ENCODE results near the gene ZNF750. TPM values are rescaled to one million over a fixed set of nuclear protein-coding genes. Genes with fewer than 3 reads are reported as not detected.

ZNF750 gene
- total RNA-seq, 1 experiment from 2014 or later, result not detected

GRCh38 chr17:82884341-82884969, 44.6 kb upstream of the ZNF750 start:
- no peak for TF ChIP-seq REST (IDR thresholded peaks at IDR 0.05; ENCODE audit: insufficient read depth in 1 of 2, low read depth in 2 of 2, low read length in 1 of 2)
- no peak for TF ChIP-seq TCF7L2 (IDR thresholded peaks at IDR 0.05; ENCODE audit: low read depth, low read length)
- no peak for TF ChIP-seq SIN3A (IDR thresholded peaks at IDR 0.05; ENCODE audit: borderline replicate concordance, insufficient read depth, low read depth, low read length)
- TF ChIP-seq POLR2AphosphoS5 (IDR thresholded peaks at IDR 0.05; ENCODE audit: low read depth, low read length), result no peak
- TF ChIP-seq CTCF (IDR thresholded peaks at IDR 0.05), result no peak
- H3K27ac ChIP-seq (ENCODE audit: low read length), result no peak overlapping the region
- intact Hi-C loops (cut with micrococcal nuclease; ENCODE audit: unreplicated experiment), result no loop called here
- ChIA-PET POLR2A (no interaction called here), CTCF (interaction anchor here (0.5 kb wide), 1 partner anchor 461 kb away, joined by 3 read pairs; no protein-coding TSS in a partner anchor)
- peaks cover 18% of the 10 kb centered on the region for H3K4me1 ChIP-seq (ENCODE audit: control insufficient read depth, insufficient read depth, low read length)
- H3K9me3 ChIP-seq (ENCODE audit: control insufficient read depth, insufficient read depth, low read depth, low read length), result no peaks in the 10 kb centered on the region
- BruUV-seq (replicated peaks), result no TSS peak
- in situ Hi-C loops (cut with HindIII; ENCODE audit: low pct_unique_long_range_greater_than_20kb, low sequenced_read_pairs), result no loop called here
- ATAC-seq (no peak; the same call in 1 of the 2 replicates), DNase-seq (ENCODE audit: low read depth, low spot score) (no peak)
- H3K4me3 ChIP-seq (ENCODE audit: low read depth in 2 of 2, low read length in 2 of 2), result no peak overlapping the region
- no peaks in the 10 kb centered on the region for H3K27me3 ChIP-seq (ENCODE audit: control insufficient read depth, insufficient read depth, low read length)
- no peaks in the 10 kb centered on the region; the same call in 1 of the 2 replicates for H3K36me3 ChIP-seq (ENCODE audit: control insufficient read depth, insufficient read depth, low read length)

- H3K27me3 ChIP-seq (ENCODE audit: control insufficient read depth, insufficient read depth, low read length), result no peaks in the 10 kb centered on the region
- no peaks in the 10 kb centered on the region for H3K9me3 ChIP-seq (ENCODE audit: control insufficient read depth, insufficient read depth, low read depth, low read length)
- no TSS peak for BruUV-seq (replicated peaks)
- DNase-seq (ENCODE audit: low read depth, low spot score) (no peak), ATAC-seq (no peak)
- ChIA-PET CTCF (no interaction called here), POLR2A (no interaction called here)
- intact Hi-C loops (cut with micrococcal nuclease; ENCODE audit: unreplicated experiment) (no loop called here), in situ Hi-C loops (cut with HindIII; ENCODE audit: low pct_unique_long_range_greater_than_20kb, low sequenced_read_pairs) (no loop called here)
- peaks cover 18% of the 10 kb centered on the region for H3K4me1 ChIP-seq (ENCODE audit: control insufficient read depth, insufficient read depth, low read length)
- H3K27ac ChIP-seq (ENCODE audit: low read length), result no peak overlapping the region
- no peak for TF ChIP-seq REST (IDR thresholded peaks at IDR 0.05; ENCODE audit: insufficient read depth in 1 of 2, low read depth in 2 of 2, low read length in 1 of 2)
- TF ChIP-seq TCF7L2 (IDR thresholded peaks at IDR 0.05; ENCODE audit: low read depth, low read length), result no peak
- TF ChIP-seq POLR2AphosphoS5 (IDR thresholded peaks at IDR 0.05; ENCODE audit: low read depth, low read length), result no peak
- no peak for TF ChIP-seq SIN3A (IDR thresholded peaks at IDR 0.05; ENCODE audit: borderline replicate concordance, insufficient read depth, low read depth, low read length)
- TF ChIP-seq CTCF (IDR thresholded peaks at IDR 0.05), result no peak
- no peaks in the 10 kb centered on the region; the same call in 1 of the 2 replicates for H3K36me3 ChIP-seq (ENCODE audit: control insufficient read depth, insufficient read depth, low read length)
- no peak overlapping the region for H3K4me3 ChIP-seq (ENCODE audit: low read depth in 2 of 2, low read length in 2 of 2)
Observed at GRCh38 chr17:82883419-82884031, 43.7 kb upstream of the ZNF750 start.

Data from Panc1 (cell line).